ENCODE results near the gene GBX2. TPM values are rescaled to one million over a fixed set of nuclear protein-coding genes. Genes with fewer than 3 reads are reported as not detected.

Gene GBX2
- total RNA-seq, 1 experiment from 2014 or later = 0.31 TPM

- no peak overlapping the region for H2BK20ac ChIP-seq (ENCODE audit: low read depth, low read length, poor library complexity, severe bottlenecking)
- H4K8ac ChIP-seq (replicated peaks; ENCODE audit: insufficient read length, low read depth, low read length) = no peak overlapping the region
- H3K4me2 ChIP-seq (ENCODE audit: insufficient read depth, insufficient read length, low read length) = no peak overlapping the region
- no peak overlapping the region for H2BK5ac ChIP-seq (ENCODE audit: insufficient read length, low read length)
- H3K4me1 ChIP-seq (ENCODE audit: insufficient read depth, low read length) = peaks cover 9% of the 10 kb centered on the region; the same call in 1 of the 2 replicates
- no peak overlapping the region for H2BK120ac ChIP-seq (ENCODE audit: low read depth, low read length, poor library complexity, severe bottlenecking)
- H3K23ac ChIP-seq (ENCODE audit: insufficient read length, low read depth, low read length) = no peak overlapping the region
- H2BK12ac ChIP-seq (ENCODE audit: insufficient read length, low read depth, low read length) = no peak overlapping the region
- no peak overlapping the region for H2AFZ ChIP-seq (ENCODE audit: low read length)
- no peak for DNase-seq
- H2AK5ac ChIP-seq (ENCODE audit: insufficient read length, low read length) = no peak overlapping the region
- no peak overlapping the region for H3K4ac ChIP-seq (ENCODE audit: low read depth, low read length)
- no peak for TF ChIP-seq CTCF (conservative IDR thresholded peaks at IDR 0.05)
- no peak overlapping the region for H3K18ac ChIP-seq (ENCODE audit: insufficient read length, low read depth, low read length)
- no peaks in the 10 kb centered on the region for H3K79me1 ChIP-seq (ENCODE audit: insufficient read depth, low read depth, low read length, poor library complexity, severe bottlenecking)
- Mint-ChIP-seq H3K27ac (no peak overlapping the region), H3K27me3 (ENCODE audit: low read depth) (peaks cover 90% of the 10 kb centered on the region), H3K4me3 (no peak overlapping the region), H3K9me3 (peaks cover 4 to 8% of the 10 kb centered on the region in 2 experiments; a peak in 2 of 5 replicates), H3K4me1 (peaks cover 10% of the 10 kb centered on the region in 2 experiments), H3K36me3 (ENCODE audit: insufficient read depth in 1 of 3, low read depth in 3 of 3) (no peaks in the 10 kb centered on the region)
- no peak overlapping the region for H3K14ac ChIP-seq (ENCODE audit: insufficient read depth, low read length)
- no peak overlapping the region for H4K5ac ChIP-seq (ENCODE audit: insufficient read length, low read depth, low read length)
- no peak overlapping the region for H3K27ac ChIP-seq (ENCODE audit: insufficient read length, low read depth, low read length)
- no peaks in the 10 kb centered on the region for H3K79me2 ChIP-seq (ENCODE audit: insufficient read depth, low read length)
- no peak overlapping the region for H3K56ac ChIP-seq (ENCODE audit: insufficient read length, low read depth, low read length)
- no peak overlapping the region for H4K91ac ChIP-seq (ENCODE audit: insufficient read length, low read depth, low read length)
- H3K9ac ChIP-seq (ENCODE audit: extremely low read depth, insufficient read length, low read length) = no peak overlapping the region
- H3K23me2 ChIP-seq (ENCODE audit: insufficient read length, low read depth, low read length, poor library complexity, severe bottlenecking) = no peaks in the 10 kb centered on the region
- no peaks in the 10 kb centered on the region; the same call in 1 of the 2 replicates for H3K27me3 ChIP-seq (ENCODE audit: insufficient read depth, low read length)
- WGBS (ENCODE audit: extremely low coverage, insufficient read length, low lambda C conversion rate) = no CpG with 5 or more reads among the region's 7 CpGs
- H4K20me1 ChIP-seq (ENCODE audit: control insufficient read depth, insufficient read depth, insufficient read length) = no peaks in the 10 kb centered on the region
- H3K9me3 ChIP-seq (ENCODE audit: control insufficient read depth, low read depth, low read length) = no peaks in the 10 kb centered on the region
- H2BK15ac ChIP-seq (ENCODE audit: low read depth, low read length) = no peak overlapping the region
- no peak overlapping the region for H3T11ph ChIP-seq (ENCODE audit: low read length)
These were observed 21.8 kb downstream of the GBX2 start for GRCh38 chr2:236146436-236146835.
